ENCODE data around the gene VPS35. TPM values are rescaled to one million over a fixed set of nuclear protein-coding genes. Genes with fewer than 3 reads are reported as not detected.

Gene VPS35
- total and polyA plus RNA-seq, 10 of the 15 experiments (the other 5 are each of a cell fraction or from before 2014, with no cell fraction given): 28.5 to 125 (median 60.6) TPM

DNA sequence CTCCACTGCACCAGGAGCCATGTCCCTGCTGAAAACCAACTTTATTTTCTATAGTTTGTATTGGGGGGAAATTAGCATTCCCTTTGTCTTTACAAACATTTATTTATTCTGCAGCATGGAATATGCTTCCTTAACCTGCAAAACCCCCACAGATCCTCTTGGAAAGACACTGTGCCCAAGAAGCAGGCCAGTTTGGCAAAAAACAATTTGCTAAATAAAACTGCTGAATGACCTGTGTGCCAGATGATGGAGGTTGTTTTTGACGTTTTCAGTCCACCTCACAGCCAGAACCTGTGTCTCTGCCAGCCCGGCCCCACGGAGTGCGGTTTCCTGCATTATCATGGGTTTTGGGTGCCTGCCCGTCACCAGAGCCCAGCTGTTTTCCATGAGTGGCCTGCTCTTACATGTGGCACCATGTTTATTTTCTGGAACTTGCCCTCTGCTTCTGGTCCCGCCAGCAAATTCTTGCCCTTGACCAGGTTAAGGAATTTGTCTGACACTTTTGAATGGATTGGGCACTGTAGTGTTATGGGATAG, 26.9 kb upstream of the VPS35 start:
- Histone ChIP-seq H3K79me2 (ENCODE audit: control insufficient read depth, insufficient read depth, low read length) (no peaks in the 10 kb centered on the region), H3K36me3 (ENCODE audit: control insufficient read depth in 2 of 2, insufficient read depth in 2 of 2, low read length in 1 of 2) (no peaks in the 10 kb centered on the region), H3K4me2 (ENCODE audit: control insufficient read depth, insufficient read depth) (no peak overlapping the region), H4K20me1 (ENCODE audit: control insufficient read depth, insufficient read depth) (no peaks in the 10 kb centered on the region), H2AFZ (ENCODE audit: control insufficient read depth, low read depth, low read length) (no peak overlapping the region), H3K4me1 (ENCODE audit: control insufficient read depth, insufficient read depth, low read length) (peaks cover 10% of the 10 kb centered on the region), H3K27ac (ENCODE audit: control insufficient read depth, insufficient read depth) (no peak overlapping the region), H3K27me3 (replicated peaks in 1 of 2; ENCODE audit: control insufficient read depth in 2 of 2, insufficient read depth in 2 of 2, low read length in 1 of 2) (no peaks in the 10 kb centered on the region), H3K4me3 (no peak overlapping the region), H3K9me3 (replicated peaks; ENCODE audit: control insufficient read depth, insufficient read depth, low read length) (no peaks in the 10 kb centered on the region), H3K9ac (ENCODE audit: control insufficient read depth, insufficient read depth, low read length) (no peak overlapping the region)
- intact Hi-C loops (cut with micrococcal nuclease; ENCODE audit: unreplicated experiment) (no loop called here), in situ Hi-C loops (cut with MboI) (no loop called here)
- FAIRE-seq: no peak
- no TSS peak for BruUV-seq (replicated peaks)
- no peak for ATAC-seq
- TF ChIP-seq SMC3 (IDR thresholded peaks at IDR 0.05; ENCODE audit: borderline replicate concordance, low read length): no peak
- TF ChIP-seq RELA (IDR thresholded peaks at IDR 0.05; ENCODE audit: borderline replicate concordance, partially characterized antibody): no peak
- TF ChIP-seq NFXL1 (IDR thresholded peaks at IDR 0.05; ENCODE audit: borderline replicate concordance): no peak
- no peak for TF ChIP-seq SMAD1 (IDR thresholded peaks at IDR 0.05; ENCODE audit: low read depth, partially characterized antibody)
- TF ChIP-seq, protein P1, sequence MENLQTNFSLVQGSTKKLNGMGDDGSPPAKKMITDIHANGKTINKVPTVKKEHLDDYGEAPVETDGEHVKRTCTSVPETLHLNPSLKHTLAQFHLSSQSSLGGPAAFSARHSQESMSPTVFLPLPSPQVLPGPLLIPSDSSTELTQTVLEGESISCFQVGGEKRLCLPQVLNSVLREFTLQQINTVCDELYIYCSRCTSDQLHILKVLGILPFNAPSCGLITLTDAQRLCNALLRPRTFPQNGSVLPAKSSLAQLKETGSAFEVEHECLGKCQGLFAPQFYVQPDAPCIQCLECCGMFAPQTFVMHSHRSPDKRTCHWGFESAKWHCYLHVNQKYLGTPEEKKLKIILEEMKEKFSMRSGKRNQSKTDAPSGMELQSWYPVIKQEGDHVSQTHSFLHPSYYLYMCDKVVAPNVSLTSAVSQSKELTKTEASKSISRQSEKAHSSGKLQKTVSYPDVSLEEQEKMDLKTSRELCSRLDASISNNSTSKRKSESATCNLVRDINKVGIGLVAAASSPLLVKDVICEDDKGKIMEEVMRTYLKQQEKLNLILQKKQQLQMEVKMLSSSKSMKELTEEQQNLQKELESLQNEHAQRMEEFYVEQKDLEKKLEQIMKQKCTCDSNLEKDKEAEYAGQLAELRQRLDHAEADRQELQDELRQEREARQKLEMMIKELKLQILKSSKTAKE (IDR thresholded peaks at IDR 0.05; ENCODE audit: low read depth, poor library complexity, severe bottlenecking): no peak
- TF ChIP-seq SP1 (IDR thresholded peaks at IDR 0.05; ENCODE audit: low read depth, low read length): no peak
- TF ChIP-seq DPF2 (IDR thresholded peaks at IDR 0.05): no peak
- no peak for TF ChIP-seq POLR2AphosphoS5 (IDR thresholded peaks at IDR 0.05; ENCODE audit: low read length)
- TF ChIP-seq, protein P2, sequence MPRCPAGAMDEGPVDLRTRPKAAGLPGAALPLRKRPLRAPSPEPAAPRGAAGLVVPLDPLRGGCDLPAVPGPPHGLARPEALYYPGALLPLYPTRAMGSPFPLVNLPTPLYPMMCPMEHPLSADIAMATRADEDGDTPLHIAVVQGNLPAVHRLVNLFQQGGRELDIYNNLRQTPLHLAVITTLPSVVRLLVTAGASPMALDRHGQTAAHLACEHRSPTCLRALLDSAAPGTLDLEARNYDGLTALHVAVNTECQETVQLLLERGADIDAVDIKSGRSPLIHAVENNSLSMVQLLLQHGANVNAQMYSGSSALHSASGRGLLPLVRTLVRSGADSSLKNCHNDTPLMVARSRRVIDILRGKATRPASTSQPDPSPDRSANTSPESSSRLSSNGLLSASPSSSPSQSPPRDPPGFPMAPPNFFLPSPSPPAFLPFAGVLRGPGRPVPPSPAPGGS (IDR thresholded peaks at IDR 0.05; ENCODE audit: borderline replicate concordance, insufficient read depth, low read depth, low read length, poor library complexity, severe bottlenecking): no peak
- TF ChIP-seq, protein P3, sequence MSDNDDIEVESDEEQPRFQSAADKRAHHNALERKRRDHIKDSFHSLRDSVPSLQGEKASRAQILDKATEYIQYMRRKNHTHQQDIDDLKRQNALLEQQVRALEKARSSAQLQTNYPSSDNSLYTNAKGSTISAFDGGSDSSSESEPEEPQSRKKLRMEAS (IDR thresholded peaks at IDR 0.05; ENCODE audit: low read depth, low read length): no peak
- TF ChIP-seq POU2F2 (IDR thresholded peaks at IDR 0.05; ENCODE audit: borderline replicate concordance, low read depth, low read length): no peak
- TF ChIP-seq ZNF207 (IDR thresholded peaks at IDR 0.05; ENCODE audit: borderline replicate concordance): no peak
- SMC1A ChIA-PET (ENCODE audit: uncharacterized antibody, unreplicated experiment): no interaction called here
- 54% methylated on average over 6 of the region's 6 CpGs for WGBS (ENCODE audit: insufficient coverage, insufficient replicate concordance, low lambda C conversion rate, missing lambda C conversion rate)
- DNase-seq (ENCODE audit: low read depth, low spot score): no peak
- POLR2A ChIA-PET: no interaction called here
- RAD21 ChIA-PET (ENCODE audit: unreplicated experiment): no interaction called here
- CTCF ChIA-PET: no interaction called here

All from GM12878 (cell line).